Tibial nerve (tissue), 4 donors: Measurements from ENCODE around the gene MUC16.
"Not testable (repeated sequence)": the region's sequence is repeated elsewhere in the genome, so short reads cannot be mapped to it uniquely, and the experiment has no call there.

ENCODE experiments used
- CTCF ChIP-seq, 5 experiments: fragments of 200-600 bp in 3 of 5; fragments of 450-650 bp in 2 of 5; sonication (generic) in 3 of 5; IDR thresholded peaks; one replicate each; pipeline ENCODE4 v1.5.1; 2016 to 2019; ENCODE audit warnings: antibody characterized with exemption in 5 of 5, mild to moderate bottlenecking in 3 of 5, moderate library complexity in 2 of 5
- EP300 ChIP-seq, 2 donors: sonication (generic); formaldehyde crosslinking; IDR thresholded peaks; one replicate each; pipeline ENCODE4 v1.6.1; 2017; ENCODE audit warnings: antibody characterized with exemption in 2 of 2, mild to moderate bottlenecking in 1 of 2
- POLR2A ChIP-seq, 2 donors: fragments of 450-650 bp; IDR thresholded peaks; one replicate each; pipeline ENCODE4 v1.6.1; 2017; ENCODE audit warnings: antibody characterized with exemption in 2 of 2, mild to moderate bottlenecking in 2 of 2, moderate library complexity in 2 of 2

- TF ChIP-seq CTCF, POLR2A, EP300 (IDR thresholded peaks at IDR 0.05): not testable (repeated sequence)
Measured at GRCh38 chr19:9053674-9054073, 43.5 kb upstream of the MUC16 start.
